Eye (tissue), 1 donor: ENCODE data around the gene SERPINB10.

Experiments
- DNase-seq: peaks from one replicate; pipeline ENCODE4 v3.0.0-alpha.2; 2015

The SERPINB10 gene

GRCh38 chr18:63907664-63908063 lies at the start of gene SERPINB10:
SERPINB10 (plus strand) TSS chr18:63907958; CDS start chr18:63915511, 7,553 bp downstream.
- no peak for DNase-seq

- DNase-seq, result no peak
These were observed 49.3 kb upstream of the SERPINB10 start for GRCh38 chr18:63858456-63858855.

- no peak for DNase-seq
These were observed 47.8 kb upstream of the SERPINB10 start for GRCh38 chr18:63859781-63860475.

DNA sequence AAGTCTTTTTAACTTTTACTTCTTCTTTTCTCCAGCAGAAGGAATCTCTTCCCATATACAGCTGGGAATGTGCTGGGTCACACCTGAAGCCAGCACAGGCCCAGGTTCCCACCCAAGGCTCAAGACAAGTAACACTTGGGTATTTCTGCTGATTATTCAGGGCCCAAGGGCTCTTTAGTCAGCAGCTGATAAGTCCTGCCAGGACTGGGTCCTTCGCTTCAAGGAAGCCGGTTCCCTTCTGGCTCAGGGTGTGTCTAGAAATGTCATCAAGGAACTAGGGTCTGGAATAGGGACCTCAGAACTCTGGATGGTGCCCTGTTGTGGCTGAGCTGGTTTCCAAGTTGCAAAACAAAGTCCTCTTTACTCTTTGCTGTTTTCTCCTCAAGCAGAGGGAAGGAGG lies 47.2 kb upstream of the SERPINB10 start:
- DNase-seq, result no peak

DNA sequence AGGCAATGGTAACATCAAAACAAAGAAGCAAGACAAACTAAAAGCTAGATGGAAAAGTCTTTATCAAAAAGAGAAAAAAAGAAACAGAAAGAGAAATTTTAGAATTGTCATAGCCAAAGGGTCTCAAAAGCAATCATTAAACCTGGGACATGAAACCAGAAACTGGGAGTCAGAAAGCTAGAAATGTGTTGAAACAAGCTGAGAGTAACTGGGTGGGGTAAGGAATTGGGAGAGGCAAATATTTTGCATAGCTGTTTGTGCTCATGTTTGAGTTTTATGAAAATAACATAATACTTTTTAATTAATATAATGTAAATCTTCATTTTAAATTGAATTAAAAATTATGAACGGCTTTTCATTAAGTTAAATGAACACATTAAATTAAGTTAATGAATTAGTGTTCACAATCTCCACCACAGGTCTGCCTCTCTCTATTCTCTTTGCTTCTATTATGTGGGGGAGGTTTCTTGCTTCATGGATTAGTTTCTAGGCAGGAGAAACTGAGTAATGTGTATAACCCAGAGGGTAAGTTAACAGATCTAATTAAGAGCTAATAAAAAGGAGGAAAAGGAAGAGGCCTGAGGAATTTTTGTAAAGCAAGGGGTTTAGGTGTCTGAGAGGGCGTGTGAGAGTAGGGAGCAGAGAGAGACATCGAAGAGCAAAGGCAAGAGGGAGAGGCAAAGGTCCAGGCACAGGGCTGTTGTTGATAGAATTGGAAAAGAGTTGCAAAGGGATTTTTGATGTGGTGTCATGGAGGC lies 40.2 kb upstream of the SERPINB10 start:
- no peak for DNase-seq

DNA sequence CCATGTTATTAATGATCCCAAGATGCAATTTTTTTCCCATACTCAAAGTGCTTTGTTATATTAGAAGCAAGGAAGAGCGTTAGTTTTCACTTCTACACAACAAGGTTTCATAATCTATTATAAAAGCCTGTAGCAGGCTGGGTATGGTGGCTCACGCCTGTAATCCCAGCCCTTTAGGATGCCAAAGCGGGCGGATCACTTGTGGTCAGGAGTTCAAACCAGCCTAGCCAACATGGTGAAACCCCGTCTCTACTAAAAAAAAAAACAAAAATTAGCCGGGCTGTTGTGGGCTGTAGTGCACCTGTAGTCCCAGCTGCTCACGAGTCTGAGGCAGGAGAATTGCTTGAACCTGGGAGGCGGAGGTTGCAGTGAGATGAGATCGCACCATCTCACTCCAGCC lies 39.2 kb upstream of the SERPINB10 start:
- no peak for DNase-seq

GRCh38 chr18:63869374-63869773 lies 38.4 kb upstream of the SERPINB10 start:
- DNase-seq, result no peak

DNA sequence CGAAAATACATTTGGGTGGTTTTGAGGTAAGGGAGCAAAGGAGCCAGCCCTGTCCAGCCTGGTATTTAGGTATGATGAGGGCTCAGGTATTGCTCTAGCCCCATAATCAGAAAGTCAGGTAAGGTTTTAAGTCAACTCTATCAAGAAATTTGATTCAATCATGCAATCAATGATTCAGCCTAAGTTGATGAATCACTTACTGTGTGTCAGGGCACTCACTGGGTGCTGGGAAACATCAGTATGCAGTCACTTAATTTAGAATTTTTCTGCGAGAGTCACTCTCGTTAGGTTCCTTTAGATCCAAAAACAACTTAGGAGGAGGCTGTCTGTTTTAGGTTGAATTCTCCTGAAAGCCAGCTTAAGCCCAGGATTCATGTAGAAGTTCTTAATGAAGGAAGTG lies 37.9 kb upstream of the SERPINB10 start:
- DNase-seq, result no peak

DNA sequence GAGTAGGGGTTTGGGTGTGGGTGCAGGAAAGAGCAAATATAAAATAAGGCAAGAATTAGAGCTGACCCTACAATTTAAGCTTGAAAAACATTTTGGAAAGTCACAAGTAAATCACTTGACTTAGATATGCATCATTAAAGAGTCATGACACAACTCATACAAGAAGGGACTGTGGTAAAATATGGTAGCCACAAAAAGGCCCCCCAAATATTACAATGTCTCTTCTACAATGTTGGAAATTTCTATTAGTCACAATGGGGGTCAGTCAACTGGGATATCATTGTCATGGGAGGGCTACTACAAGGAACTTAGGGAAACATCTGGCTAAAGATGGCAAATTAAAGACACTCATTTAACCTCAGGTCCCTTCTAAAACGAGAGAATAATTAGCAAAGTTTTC lies 35.9 kb upstream of the SERPINB10 start:
- DNase-seq, result no peak

DNA sequence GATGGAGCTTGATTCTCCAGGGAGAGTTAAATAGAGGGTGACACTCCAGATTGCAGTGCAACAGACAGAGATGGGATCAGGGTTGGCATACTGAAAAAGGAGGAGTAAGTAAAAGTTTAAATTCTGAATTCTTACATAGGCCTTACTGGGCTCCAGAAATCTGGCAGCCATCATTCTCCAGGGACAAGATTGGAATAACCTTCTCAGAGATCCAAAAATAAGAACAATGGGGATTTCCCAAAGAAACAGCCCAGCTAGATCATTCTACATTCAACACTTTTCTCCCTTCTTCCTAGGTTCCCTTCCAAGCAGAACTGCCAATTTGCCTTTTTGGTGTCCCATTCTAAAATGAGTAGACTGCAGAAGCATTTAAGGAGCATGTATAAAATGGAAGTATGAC lies 35.2 kb upstream of the SERPINB10 start:
- DNase-seq, result no peak

DNA sequence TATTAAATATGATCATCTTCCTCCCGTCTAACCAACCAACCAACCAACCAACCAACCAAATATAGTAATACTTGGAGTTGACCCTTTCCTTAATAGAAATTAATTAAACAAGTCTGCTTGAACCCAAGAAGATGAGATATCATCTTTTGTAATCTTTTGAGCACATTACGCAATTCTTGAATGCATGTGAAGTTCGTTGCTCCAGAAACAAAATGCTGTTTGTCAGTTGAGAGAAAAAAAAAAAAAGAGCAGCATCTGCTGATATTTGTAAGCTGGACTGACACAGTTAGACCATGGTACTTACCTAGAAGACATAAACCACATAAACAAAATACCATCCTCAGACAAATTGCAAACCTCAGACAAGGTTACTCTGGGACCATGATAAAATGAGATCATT lies 29.4 kb upstream of the SERPINB10 start:
- no peak for DNase-seq

DNA sequence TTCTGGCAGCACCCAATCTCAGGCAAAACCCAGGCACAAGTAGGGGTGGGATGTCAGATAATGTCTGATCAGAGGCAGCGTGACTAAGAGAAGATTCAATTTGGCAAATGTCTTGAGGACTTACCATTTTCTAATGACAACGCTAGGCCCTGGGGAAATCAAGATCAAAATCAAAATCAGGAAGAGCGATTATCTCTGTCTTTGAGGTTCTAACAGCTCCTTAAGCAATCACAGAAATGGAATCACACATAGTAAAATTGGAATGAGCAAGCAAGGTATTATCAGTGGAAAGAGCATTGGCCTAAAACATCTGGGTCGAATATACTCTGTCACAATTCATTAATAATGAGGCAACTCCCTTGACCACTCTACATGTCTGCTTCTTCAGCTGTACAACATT lies 28.8 kb upstream of the SERPINB10 start:
- DNase-seq, result no peak

- DNase-seq, result no peak
These were observed 28.0 kb upstream of the SERPINB10 start for GRCh38 chr18:63879709-63880108.

DNA sequence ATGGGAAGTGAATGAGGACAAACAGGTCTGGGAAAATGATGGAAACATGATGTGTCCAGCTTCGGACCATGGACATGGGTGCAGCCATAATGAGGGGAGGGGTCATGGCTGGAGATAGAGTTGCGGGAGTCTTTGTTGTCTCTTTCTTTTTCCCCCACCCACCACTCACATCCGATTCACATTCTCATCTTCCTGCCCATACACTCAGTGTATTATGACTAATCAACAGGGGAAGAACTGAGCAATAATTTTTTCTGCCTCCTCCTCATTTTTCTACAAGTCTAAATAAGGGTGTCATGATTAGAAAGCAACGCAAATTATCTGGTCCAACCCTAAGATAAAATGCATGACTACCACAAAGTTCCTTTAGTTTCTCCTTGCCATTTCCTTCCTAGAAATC lies 25.9 kb upstream of the SERPINB10 start:
- no peak for DNase-seq

DNA sequence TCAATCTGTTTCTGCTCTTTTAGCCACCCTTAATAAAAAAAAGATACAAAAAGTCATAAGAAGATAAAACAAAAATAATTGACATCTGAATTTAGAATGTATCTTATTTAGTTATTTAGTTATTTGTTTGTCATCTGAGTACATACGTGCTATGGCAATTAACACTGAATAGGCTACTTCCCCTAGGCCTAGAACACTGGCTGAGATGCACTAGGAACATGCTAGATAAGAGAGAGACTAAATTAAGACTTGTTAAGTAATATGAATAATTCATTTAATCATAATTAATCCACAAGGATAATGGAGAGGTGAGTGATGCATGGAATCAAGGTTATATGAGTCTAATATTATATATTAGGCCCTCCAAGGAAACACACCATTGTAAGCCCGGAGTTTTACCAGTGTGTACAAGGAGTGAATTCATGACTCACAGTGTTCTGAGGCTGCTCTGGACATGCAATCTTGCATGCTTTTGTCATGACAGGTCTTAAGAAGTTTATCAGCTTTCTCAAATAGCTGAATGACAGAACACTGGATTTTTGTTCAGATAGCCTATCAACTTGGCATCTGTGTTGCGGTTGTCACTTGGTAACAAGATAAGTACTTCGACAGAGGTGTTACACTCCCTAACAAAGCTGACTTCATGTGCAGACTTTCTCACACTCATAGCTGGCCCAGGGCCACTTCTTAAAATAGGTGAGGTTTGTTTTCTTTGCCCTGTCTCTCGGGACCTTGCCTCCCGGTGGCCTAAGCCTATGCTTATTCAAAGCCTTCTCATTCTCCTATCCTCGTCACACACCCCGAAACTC lies 25.2 kb upstream of the SERPINB10 start:
- DNase-seq, result no peak

DNA sequence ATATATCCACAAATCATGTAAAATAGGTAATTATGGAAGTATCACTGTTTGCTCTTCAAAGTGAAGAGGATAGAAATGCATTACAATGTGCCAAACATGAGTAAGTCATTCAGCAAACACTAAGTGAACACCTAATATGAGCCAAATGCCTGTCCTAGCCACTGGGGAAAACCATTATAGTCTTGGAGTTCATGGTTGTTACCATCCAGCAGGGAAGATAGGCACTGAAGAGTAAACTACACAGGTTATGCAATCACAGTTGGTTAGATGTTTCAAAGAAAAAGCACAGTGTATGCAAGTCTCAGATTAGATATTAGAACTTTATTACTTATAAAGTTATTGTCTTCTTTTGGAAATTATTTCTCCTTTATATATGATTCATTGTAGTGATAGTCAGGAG lies 24.1 kb upstream of the SERPINB10 start:
- DNase-seq, result no peak

- DNase-seq, result no peak
These were observed 20.3 kb upstream of the SERPINB10 start, which contains the start of gene SERPINB2 for GRCh38 chr18:63887424-63887823. SERPINB2 (plus strand) TSS chr18:63887705; CDS start chr18:63891445, 3,740 bp downstream.

GRCh38 chr18:63888470-63889190 lies 19.1 kb upstream of the SERPINB10 start:
- DNase-seq, result no peak

DNA sequence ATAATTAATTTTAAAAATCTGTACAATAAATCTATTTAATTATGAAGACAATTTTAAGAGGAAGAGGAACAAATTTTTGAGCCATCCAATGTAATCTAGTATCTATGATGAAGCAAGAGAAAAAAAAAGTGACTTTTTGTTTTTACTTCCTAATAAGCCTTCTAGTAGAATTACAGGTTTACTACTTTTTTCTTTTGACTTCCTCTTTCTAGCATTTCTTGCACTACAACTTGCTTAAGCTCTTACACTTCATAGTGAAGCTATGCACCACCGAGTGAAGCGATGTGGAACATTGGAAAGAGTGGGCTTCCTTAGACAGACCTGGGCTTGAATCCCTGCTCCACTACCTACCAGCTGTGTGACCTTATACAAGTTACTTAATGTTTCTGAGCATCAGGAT lies 18.1 kb upstream of the SERPINB10 start:
- DNase-seq, result no peak

- no peak for DNase-seq
These were observed 17.4 kb upstream of the SERPINB10 start for GRCh38 chr18:63890237-63890949.

GRCh38 chr18:63890950-63891304 lies 16.8 kb upstream of the SERPINB10 start:
- DNase-seq, result peak; percentile 46

DNA sequence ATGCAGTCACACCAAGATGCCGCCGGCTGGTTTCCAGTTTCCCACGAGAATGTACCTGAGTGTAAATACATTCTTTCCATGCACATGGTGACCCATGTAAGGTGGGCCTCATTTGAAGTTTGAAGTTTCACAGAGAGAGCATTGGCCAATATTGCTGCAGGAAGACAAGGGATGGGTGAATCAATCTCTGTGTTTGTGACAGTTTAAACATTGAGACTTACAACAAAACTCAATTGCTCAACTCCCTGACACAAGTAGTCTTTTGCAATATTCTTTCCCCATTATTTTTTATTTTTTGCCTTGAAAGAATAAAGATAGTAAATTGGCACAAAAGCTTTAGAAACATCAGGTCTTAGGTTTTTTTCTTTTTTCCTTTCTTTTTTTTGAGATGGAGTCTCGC lies 15.2 kb upstream of the SERPINB10 start:
- DNase-seq, result no peak
